AG04450 (cell line): Measurements from ENCODE around the gene DCDC2. TPM values are rescaled to one million over a fixed set of nuclear protein-coding genes. Genes with fewer than 3 reads are reported as not detected.
"Not testable (repeated sequence)": the region's sequence is repeated elsewhere in the genome, so short reads cannot be mapped to it uniquely, and the experiment has no call there.

ENCODE experiments used
- CTCF ChIA-PET: fragments of 300-600, 350-600 bp; formaldehyde crosslinking; extraction: SDS; loops from one replicate; lab custom pipeline; 2022; ENCODE audit warnings: antibody characterized with exemption, inconsistent platforms; lab: Charles Lee
- POLR2A ChIA-PET: fragments of 350-600 bp; formaldehyde crosslinking; extraction: SDS; loops from one replicate; lab custom pipeline; 2021; ENCODE audit warnings: antibody characterized with exemption, inconsistent platforms; lab: Yijun Ruan, JAX
- DNase-seq: peaks from one replicate; pipeline ENCODE4 v3.0.0-alpha.2; 2011; ENCODE audit warnings: low read depth, low spot score
- H3K27ac ChIP-seq: one replicate; pipeline ENCODE4 v1.5.1; 2012; ENCODE audit warnings: low read depth, low read length, control low read depth
- H3K27me3 ChIP-seq: one replicate; pipeline ENCODE4 v1.6.0; 2012; ENCODE audit warnings: low read length; ENCODE audit not compliant: control insufficient read depth, insufficient read depth
- H3K4me3 ChIP-seq: 2 replicates; pipeline ENCODE4 v1.5.1; 2011; ENCODE audit warnings: mild to moderate bottlenecking, low read depth, low read length, control low read depth
- H3K9me3 ChIP-seq: 2 replicates; pipeline ENCODE4 v1.5.1; 2012; ENCODE audit warnings: low read length; ENCODE audit not compliant: control insufficient read depth, insufficient read depth
- CTCF ChIP-seq: IDR thresholded peaks from 2 replicates; pipeline ENCODE4 v1.5.1; 2011; ENCODE audit warnings: low read depth, low read length, control low read depth, inconsistent platforms
- polyA plus RNA-seq: library from polyadenylated mRNA; depleted of rRNA; stranded (reverse); fragments of >200 nt; gene quantifications from 2 replicates; pipeline ENCODE4 v1.2.3, GENCODE V29; 2011

The DCDC2 gene
- polyA plus RNA-seq, 1 experiment = 0.02 TPM

- Histone ChIP-seq H3K9me3 (no peaks in the 10 kb centered on the region), H3K4me3 (no peak overlapping the region), H3K27me3 (no peaks in the 10 kb centered on the region), H3K27ac (no peak overlapping the region)
- ChIA-PET CTCF (interaction anchor here (0.6 to 0.8 kb wide), 2 partner anchors 10 to 17 kb away, joined by 3 read pairs; no protein-coding TSS in a partner anchor), POLR2A (no interaction called here)
- TF ChIP-seq CTCF = no peak
- DNase-seq = no peak
Measured at GRCh38 chr6:24378473-24379097, 20.7 kb upstream of the DCDC2 start.

DNA sequence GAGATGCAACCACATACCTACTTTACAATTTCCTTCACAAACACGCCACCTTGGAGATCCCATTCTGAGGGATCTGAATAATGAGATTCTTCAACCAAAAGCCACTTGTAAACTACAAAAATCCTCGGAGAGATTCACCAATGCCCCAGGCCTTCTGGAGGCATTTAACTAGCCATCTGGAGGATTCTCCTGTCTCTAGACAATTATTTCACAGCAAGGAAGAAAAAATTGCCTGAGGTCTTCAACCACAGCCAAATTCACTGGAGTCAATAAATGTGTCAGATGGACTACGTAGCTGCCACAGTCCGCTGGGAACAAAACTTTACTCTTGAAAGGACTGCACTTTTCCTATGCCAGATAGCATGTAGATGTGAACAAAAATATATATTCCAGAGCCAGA is 19.0 kb upstream of the DCDC2 start:
- no peak for TF ChIP-seq CTCF
- ChIA-PET CTCF (interaction anchor here (1.2 kb wide), 1 partner anchor 17 kb away, joined by 4 read pairs; no protein-coding TSS in a partner anchor), POLR2A (no interaction called here)
- no peak overlapping the region for H3K27ac ChIP-seq
- H3K27me3 ChIP-seq = no peaks in the 10 kb centered on the region
- H3K4me3 ChIP-seq = no peak overlapping the region
- no peak for DNase-seq
- H3K9me3 ChIP-seq = no peaks in the 10 kb centered on the region

- CTCF ChIA-PET = interaction anchor here (0.6 kb wide), 1 partner anchor 831 kb away, joined by 3 read pairs; no protein-coding TSS in a partner anchor
- Histone ChIP-seq H3K27me3 (no peaks in the 10 kb centered on the region), H3K27ac (no peak overlapping the region), H3K4me3 (no peak overlapping the region), H3K9me3 (no peaks in the 10 kb centered on the region)
- no peak for TF ChIP-seq CTCF
- no peak for DNase-seq
- POLR2A ChIA-PET = no interaction called here
Measured at GRCh38 chr6:24374612-24375011, 16.8 kb upstream of the DCDC2 start.

DNA sequence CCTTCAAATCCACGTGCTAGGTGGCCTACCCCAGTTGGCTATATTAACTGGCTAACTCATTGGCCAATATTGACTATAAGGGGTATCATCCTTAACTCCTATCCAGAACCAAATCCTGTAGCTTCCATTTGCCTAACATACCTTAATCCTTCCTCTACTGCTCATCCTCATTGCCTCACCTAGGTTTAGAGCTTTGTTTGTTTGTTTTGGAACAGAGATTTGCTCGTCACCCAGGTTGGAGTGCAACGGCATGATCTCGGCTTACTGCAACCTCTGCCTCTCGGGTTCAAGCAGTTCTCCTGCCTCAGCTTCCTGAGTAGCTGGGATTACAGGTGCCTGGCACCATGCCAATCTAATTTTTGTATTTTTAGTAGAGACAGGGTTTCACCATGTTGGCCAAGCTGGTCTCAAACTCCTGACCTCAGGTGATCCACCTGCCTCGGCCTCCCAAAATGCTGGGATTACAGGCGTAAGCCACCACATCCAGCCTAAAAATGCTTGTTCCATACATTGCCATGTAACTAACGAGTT is 7.3 kb upstream of the DCDC2 start:
- H3K27me3 ChIP-seq, H3K9me3 ChIP-seq, H3K4me3 ChIP-seq, CTCF ChIA-PET, POLR2A ChIA-PET, H3K27ac ChIP-seq, DNase-seq: not testable (repeated sequence)

DNA sequence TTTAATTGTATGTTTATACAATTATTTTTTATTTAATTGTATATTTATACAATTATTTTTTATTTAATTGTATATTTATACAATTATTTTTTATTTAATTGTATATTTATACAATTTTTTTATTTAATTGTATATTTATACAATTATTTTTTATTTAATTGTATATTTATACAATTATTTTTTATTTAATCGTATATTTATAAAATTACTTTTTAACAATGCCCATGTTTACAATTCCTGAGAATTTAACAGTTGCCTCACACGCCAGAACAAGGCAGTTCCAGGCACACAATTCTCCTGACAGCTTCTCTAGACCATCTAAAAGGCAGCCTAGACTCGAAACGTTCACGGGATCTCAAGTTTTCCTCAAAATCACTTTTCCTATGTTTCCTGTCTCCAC is 4.5 kb upstream of the DCDC2 start:
- CTCF ChIA-PET = interaction anchor here (0.8 to 1.1 kb wide), 2 partner anchors 27 to 80 kb away, joined by 3 read pairs; no protein-coding TSS in a partner anchor
- H3K4me3 ChIP-seq, H3K9me3 ChIP-seq, H3K27ac ChIP-seq, POLR2A ChIA-PET, H3K27me3 ChIP-seq, DNase-seq: not testable (repeated sequence)
